Stimulated activated naive B cell treated with anti-CD40 and anti-IgM and Interleukin-4, amounts not matched to agents 10 μg/mL and 1 μg/mL and 100 μg/mL, for 72 hours (primary cell): ENCODE results near the gene KIF26A.

Source experiments
- ATAC-seq, 2 donors: fragments of 150-1000 bp; cut with Tn5 transposase; replicated peaks; 2 replicates each; pipeline ENCODE4 v1.10.0; 2021; ENCODE audit warnings: moderate library complexity in 1 of 2
- DNase-seq: peaks from one replicate; pipeline ENCODE4 v3.0.0; 2021
- H3K27ac Mint-ChIP-seq: one replicate; pipeline ENCODE4 v1.8.0; 2022; ENCODE audit warnings: mild to moderate bottlenecking, mixed read lengths
- H3K27me3 Mint-ChIP-seq, 2 donors: one replicate each; pipeline ENCODE4 v1.8.0; 2022; ENCODE audit warnings: mixed read lengths in 2 of 2
- H3K36me3 Mint-ChIP-seq, 2 donors: one replicate each; pipeline ENCODE4 v1.8.0; 2022; ENCODE audit warnings: mixed read lengths in 2 of 2, mild to moderate bottlenecking in 1 of 2
- H3K4me1 Mint-ChIP-seq, 2 donors: one replicate each; pipeline ENCODE4 v1.8.0; 2022; ENCODE audit warnings: mixed read lengths in 2 of 2, mild to moderate bottlenecking in 1 of 2
- H3K4me3 Mint-ChIP-seq, 2 donors: one replicate each; pipeline ENCODE4 v1.8.0; 2022; ENCODE audit warnings: mild to moderate bottlenecking in 2 of 2, mixed read lengths in 2 of 2, moderate library complexity in 1 of 2
- H3K9me3 Mint-ChIP-seq, 2 donors: one replicate each; pipeline ENCODE4 v1.8.0; 2022; ENCODE audit warnings: mixed read lengths in 2 of 2, mild to moderate bottlenecking in 1 of 2

The KIF26A gene

DNA sequence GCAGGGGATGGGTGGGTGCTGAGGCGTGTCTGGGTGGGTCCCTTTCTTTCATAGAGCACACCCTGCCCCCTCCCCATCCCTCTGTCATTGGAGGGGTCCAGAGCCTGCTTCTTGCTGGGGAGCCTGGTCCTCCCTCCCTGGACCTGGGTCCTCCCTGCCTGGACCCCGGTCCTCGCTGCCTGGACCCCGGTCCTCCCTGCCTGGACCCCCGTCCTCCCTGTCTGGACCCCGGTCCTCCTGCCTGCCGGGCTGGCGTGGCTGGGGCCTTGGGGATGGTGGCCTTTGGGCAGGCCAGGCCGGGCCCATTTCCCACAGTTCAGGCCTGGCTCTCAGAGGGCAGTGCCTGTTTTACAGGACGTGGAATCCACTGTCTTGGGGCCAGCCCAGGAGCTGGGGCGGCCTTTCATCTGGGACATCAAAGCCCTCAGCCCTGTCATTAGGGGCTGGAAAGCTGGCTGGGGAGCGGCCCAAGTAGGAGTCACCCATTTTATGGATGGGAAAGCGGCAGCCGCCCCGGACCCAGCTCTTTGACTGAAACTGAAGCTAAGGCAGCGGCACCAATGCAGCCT lies 44.6 kb downstream of the KIF26A start:
- no peak for DNase-seq
- no peaks in the 10 kb centered on the region for H3K36me3 Mint-ChIP-seq
- no peak overlapping the region for H3K4me3 Mint-ChIP-seq
- H3K4me1 Mint-ChIP-seq: no peaks in the 10 kb centered on the region
- H3K9me3 Mint-ChIP-seq: no peaks in the 10 kb centered on the region
- H3K27me3 Mint-ChIP-seq: peaks cover 4 to 9% of the 10 kb centered on the region in 2 donors
- H3K27ac Mint-ChIP-seq: no peak overlapping the region
- ATAC-seq: no peak

DNA sequence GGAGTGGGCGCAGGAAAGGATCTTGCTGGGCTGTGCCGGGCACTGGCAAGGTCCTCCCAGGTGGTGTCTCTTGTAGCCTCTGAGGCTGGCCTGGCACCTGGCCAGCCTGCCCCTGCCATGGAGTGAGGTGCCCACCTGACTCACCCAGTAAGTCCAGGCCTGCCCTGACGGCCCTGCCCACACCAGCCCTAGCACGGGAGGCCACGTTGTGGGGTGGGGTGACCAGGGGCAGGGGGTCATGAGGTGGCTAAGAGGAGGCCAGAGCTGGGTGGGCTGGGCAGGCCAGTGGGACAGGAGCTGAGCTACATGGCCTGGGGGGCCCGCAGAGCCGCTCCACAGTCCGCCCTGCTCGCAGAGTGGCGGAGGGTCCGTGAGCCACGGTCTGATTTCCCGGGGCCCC lies 45.4 kb downstream of the KIF26A start:
- Mint-ChIP-seq H3K4me3 (no peak overlapping the region), H3K27ac (no peak overlapping the region), H3K4me1 (no peaks in the 10 kb centered on the region), H3K36me3 (no peaks in the 10 kb centered on the region), H3K9me3 (no peaks in the 10 kb centered on the region), H3K27me3 (peaks cover 4 to 9% of the 10 kb centered on the region in 2 donors)
- ATAC-seq (no peak), DNase-seq (no peak)

- Mint-ChIP-seq H3K36me3 (no peaks in the 10 kb centered on the region), H3K9me3 (no peaks in the 10 kb centered on the region), H3K4me3 (no peak overlapping the region), H3K4me1 (no peaks in the 10 kb centered on the region), H3K27me3 (peaks cover 4 to 9% of the 10 kb centered on the region in 2 donors), H3K27ac (no peak overlapping the region)
- DNase-seq (no peak), ATAC-seq (no peak)
Measured at GRCh38 chr14:104184506-104184905, 46.1 kb downstream of the KIF26A start.

DNA sequence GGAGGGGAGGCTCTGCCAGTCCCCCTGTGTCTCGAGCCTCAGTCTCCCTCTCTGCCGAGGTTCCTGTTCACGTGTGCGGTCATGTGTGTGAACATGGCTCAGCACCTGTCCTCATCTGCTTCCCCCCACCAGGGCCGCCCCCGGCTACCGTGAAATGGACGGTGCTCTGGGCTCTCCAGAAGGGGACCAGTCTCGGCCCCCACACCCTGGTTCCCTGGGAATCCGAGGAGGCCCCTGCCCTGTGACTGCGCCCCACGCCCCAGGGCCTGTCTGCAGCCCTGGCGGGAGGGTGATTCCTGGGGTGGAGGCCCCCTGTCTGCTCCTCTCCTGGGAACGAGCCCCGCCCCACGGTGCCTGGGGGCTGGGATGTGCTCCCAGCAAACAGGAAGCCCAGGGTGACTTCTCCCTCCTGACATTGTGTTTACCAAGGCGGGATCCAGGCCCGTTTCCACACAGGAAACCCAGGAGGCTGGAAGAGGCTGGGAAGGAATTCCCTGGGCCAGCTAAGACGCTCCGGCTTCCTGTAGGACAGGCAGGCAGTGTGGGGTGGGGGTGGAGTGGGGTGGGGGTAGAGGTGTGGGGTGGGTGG lies 46.6 kb downstream of the KIF26A start:
- H3K4me1 Mint-ChIP-seq: no peaks in the 10 kb centered on the region
- peaks cover 4 to 9% of the 10 kb centered on the region in 2 donors for H3K27me3 Mint-ChIP-seq
- no peaks in the 10 kb centered on the region for H3K9me3 Mint-ChIP-seq

DNA sequence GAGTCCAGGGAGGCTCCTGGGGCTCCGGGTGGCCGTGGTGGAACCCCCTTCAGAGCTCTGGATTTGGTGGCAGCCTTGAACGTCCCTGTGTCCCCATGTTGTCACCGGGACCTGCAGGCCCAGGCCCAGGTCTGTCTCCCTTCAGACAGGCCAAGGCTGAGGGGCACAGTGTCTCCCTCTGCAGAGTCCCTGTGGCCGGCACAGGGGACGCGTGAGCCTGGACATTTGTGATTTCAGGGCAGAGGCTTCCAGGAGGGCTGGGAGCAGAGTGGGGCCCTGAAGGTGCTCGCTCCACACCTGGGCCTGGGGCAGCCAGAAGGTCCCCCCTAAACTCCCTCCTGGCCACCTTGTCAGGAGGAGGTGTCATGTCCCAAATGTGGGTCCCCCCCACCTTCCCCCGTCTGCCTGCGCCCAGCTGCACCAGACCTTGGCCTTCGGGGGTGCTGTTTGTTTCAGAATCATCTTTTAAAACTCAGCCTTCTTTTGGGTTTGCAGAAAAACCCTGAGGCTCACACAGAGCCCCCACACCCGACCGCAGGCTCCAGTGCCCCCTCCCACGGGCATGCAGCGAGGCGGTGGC lies 47.6 kb downstream of the KIF26A start:
- H3K9me3 Mint-ChIP-seq: no peaks in the 10 kb centered on the region
- ATAC-seq: no peak
- no peak for DNase-seq
- peaks cover 4 to 9% of the 10 kb centered on the region in 2 donors for H3K27me3 Mint-ChIP-seq
- no peaks in the 10 kb centered on the region for H3K4me1 Mint-ChIP-seq
- no peak overlapping the region for H3K27ac Mint-ChIP-seq
- no peaks in the 10 kb centered on the region for H3K36me3 Mint-ChIP-seq
- H3K4me3 Mint-ChIP-seq: no peak overlapping the region

More for the DNA sequence above, 46.6 kb downstream of the KIF26A start:
- H3K27ac Mint-ChIP-seq: no peak overlapping the region
- no peak for ATAC-seq
- no peak for DNase-seq
- H3K4me3 Mint-ChIP-seq: no peak overlapping the region
- no peaks in the 10 kb centered on the region for H3K36me3 Mint-ChIP-seq

DNA sequence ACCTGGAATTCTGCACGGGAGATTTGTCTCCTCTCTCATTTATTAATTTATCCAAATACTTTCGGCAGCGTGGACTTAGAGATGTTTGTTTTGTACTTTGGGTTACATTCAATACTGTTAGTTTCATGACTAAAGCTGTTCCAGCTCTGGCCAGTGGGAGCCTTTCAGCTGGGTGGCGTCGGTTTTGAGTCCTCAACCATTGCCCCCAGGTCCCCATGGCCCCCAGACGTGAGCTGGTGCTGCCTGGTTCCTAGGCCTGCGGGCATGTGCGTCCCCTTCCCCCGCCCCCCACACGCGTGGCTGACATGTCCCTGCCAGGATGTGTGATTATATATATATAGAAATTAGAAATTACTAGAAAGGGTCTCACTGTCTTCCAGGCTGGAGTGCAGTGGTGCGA lies 48.2 kb downstream of the KIF26A start:
- Mint-ChIP-seq H3K4me1 (no peaks in the 10 kb centered on the region), H3K27me3 (peaks cover 4 to 9% of the 10 kb centered on the region in 2 donors), H3K9me3 (no peaks in the 10 kb centered on the region), H3K27ac (no peak overlapping the region), H3K36me3 (no peaks in the 10 kb centered on the region), H3K4me3 (no peak overlapping the region)
- ATAC-seq (no peak), DNase-seq (no peak)

- H3K9me3 Mint-ChIP-seq: no peaks in the 10 kb centered on the region
- H3K4me3 Mint-ChIP-seq: no peak overlapping the region
- no peaks in the 10 kb centered on the region for H3K4me1 Mint-ChIP-seq
- ATAC-seq (no peak), DNase-seq (no peak)
- H3K27me3 Mint-ChIP-seq: peaks cover 4 to 9% of the 10 kb centered on the region in 2 donors
- no peaks in the 10 kb centered on the region for H3K36me3 Mint-ChIP-seq
- H3K27ac Mint-ChIP-seq: no peak overlapping the region
Measured at GRCh38 chr14:104187121-104187889, 48.9 kb downstream of the KIF26A start.

DNA sequence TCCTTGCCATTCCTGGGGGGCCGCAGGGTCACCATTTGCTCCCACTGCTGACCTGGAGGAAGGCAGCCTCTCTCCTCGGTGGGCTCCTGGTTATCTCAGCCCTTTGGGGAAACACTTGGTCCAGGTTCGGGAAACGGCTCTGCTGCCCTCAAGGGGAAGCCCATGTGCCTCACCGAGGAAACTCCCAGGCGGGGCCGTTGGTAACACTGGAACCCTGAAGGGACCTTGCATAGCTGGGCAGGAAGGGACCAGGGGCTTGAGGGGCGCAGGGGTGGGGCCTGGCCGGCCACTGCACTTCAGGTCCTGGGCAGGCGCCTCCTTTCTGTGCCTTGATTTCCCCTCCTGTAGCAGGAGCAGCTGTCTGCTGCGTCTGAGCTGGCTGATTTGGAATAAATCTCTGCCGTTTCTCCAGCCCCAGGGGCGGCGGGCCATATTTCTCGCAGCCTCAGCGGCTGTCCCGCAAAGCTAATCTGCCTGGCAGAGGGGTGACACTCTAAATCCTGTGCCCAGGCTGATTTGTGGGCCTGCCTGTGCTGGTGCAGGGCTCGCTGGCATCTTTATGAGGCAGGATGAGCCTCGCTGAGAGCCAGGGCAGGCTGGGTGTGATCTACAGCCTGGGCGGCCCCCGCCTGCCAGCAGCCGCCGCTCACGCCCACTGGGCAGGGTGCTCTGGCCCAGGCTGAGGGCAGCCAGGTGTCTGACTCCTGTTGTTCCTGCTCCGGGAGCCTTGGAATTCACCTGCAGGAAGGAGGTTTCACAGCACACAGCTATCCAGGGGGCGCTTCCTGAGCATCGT lies 49.7 kb downstream of the KIF26A start:
- no peaks in the 10 kb centered on the region for H3K4me1 Mint-ChIP-seq
- no peak for ATAC-seq
- no peaks in the 10 kb centered on the region for H3K9me3 Mint-ChIP-seq
- no peak overlapping the region for H3K4me3 Mint-ChIP-seq
- H3K27me3 Mint-ChIP-seq: peaks cover 4 to 9% of the 10 kb centered on the region in 2 donors
- DNase-seq: no peak
- H3K27ac Mint-ChIP-seq: no peak overlapping the region
- H3K36me3 Mint-ChIP-seq: no peaks in the 10 kb centered on the region

- peaks cover 4 to 9% of the 10 kb centered on the region in 2 donors for H3K27me3 Mint-ChIP-seq
- no peak for ATAC-seq
Measured at GRCh38 chr14:104188727-104189400, 50.5 kb downstream of the KIF26A start.

DNA sequence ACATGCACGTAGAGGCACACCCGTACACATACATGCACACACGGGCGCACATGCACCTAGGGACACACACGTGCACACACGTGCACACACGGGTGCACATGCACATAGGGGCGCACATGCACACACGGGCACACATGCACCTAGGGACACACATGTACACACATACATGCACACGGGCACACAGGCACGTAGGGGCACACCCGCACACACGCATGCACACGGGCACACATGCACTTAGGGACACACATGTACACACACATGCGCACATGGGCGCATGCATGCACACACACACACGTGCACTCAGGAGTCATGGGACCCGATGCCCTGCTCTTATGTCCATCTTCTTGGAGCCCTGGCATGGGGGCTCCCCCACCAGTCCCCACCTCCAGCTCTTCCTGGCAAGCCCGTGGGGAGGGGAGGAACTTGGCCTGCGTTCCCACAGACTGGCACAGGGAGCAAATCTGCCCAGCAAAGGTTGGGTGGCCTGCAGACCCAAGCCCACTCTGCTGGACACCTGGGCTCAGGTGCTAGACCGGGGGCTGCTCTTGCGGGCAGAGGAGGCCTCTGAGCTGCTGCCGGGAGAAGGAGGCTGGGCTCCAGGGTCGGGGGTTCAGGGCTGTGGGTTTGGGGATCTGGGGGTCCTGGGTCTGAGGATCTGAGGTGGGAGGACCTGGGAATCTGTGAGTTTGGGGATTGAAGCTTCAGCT lies 51.4 kb downstream of the KIF26A start:
- Mint-ChIP-seq H3K4me3 (no peak overlapping the region), H3K9me3 (no peaks in the 10 kb centered on the region), H3K27ac (no peak overlapping the region), H3K4me1 (no peaks in the 10 kb centered on the region), H3K36me3 (no peaks in the 10 kb centered on the region), H3K27me3 (peaks cover 0 to 9% of the 10 kb centered on the region in 2 donors)
- no peak for ATAC-seq
- no peak for DNase-seq

More at GRCh38 chr14:104188727-104189400, 50.5 kb downstream of the KIF26A start:
- DNase-seq: no peak
- Mint-ChIP-seq H3K27ac (no peak overlapping the region), H3K4me3 (no peak overlapping the region), H3K9me3 (no peaks in the 10 kb centered on the region), H3K4me1 (no peaks in the 10 kb centered on the region), H3K36me3 (no peaks in the 10 kb centered on the region)

GRCh38 chr14:104190396-104191000 lies 52.1 kb downstream of the KIF26A start:
- H3K9me3 Mint-ChIP-seq: no peaks in the 10 kb centered on the region
- no peaks in the 10 kb centered on the region for H3K4me1 Mint-ChIP-seq
- no peak for ATAC-seq
- no peak overlapping the region for H3K27ac Mint-ChIP-seq
- no peak for DNase-seq
- no peak overlapping the region for H3K4me3 Mint-ChIP-seq
- peaks cover 0 to 9% of the 10 kb centered on the region in 2 donors for H3K27me3 Mint-ChIP-seq
- H3K36me3 Mint-ChIP-seq: no peaks in the 10 kb centered on the region

- H3K27ac Mint-ChIP-seq: no peak overlapping the region
- no peaks in the 10 kb centered on the region for H3K9me3 Mint-ChIP-seq
- no peak for DNase-seq
- ATAC-seq: no peak
- peaks cover 0 to 8% of the 10 kb centered on the region in 2 donors for H3K27me3 Mint-ChIP-seq
- peaks cover 5 to 9% of the 10 kb centered on the region in 2 donors for H3K4me1 Mint-ChIP-seq
- no peak overlapping the region for H3K4me3 Mint-ChIP-seq
- H3K36me3 Mint-ChIP-seq: no peaks in the 10 kb centered on the region
Measured at GRCh38 chr14:104191409-104191997, 53.1 kb downstream of the KIF26A start.
